Superior temporal gyrus (tissue), 1 donor: ENCODE results near the gene MPZL1.

Experiments used
- DNase-seq: peaks from one replicate; pipeline ENCODE4 v3.0.0-alpha.2; 2016; ENCODE audit errors: extremely low spot score

The MPZL1 gene

DNA sequence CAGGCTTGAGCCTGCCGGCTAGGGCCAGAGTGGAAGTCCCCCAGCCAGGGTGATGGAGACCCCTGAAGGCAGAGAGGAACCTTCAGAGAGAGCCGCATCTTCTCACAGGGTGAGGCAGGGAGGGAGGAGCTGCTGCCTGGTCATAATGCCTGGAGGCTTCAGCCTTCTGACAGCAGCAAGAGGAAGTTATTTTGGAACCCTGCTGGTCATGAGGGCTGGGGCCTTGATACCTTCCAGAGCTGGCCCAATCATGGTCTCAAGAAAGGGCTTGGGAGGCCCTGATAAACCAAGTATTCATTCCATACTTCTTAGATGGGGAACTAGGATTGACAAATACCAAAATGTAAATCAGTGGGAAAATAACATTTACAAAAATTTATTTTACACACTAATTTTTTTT is 26.6 kb upstream of the MPZL1 start:
- no peak for DNase-seq

DNA sequence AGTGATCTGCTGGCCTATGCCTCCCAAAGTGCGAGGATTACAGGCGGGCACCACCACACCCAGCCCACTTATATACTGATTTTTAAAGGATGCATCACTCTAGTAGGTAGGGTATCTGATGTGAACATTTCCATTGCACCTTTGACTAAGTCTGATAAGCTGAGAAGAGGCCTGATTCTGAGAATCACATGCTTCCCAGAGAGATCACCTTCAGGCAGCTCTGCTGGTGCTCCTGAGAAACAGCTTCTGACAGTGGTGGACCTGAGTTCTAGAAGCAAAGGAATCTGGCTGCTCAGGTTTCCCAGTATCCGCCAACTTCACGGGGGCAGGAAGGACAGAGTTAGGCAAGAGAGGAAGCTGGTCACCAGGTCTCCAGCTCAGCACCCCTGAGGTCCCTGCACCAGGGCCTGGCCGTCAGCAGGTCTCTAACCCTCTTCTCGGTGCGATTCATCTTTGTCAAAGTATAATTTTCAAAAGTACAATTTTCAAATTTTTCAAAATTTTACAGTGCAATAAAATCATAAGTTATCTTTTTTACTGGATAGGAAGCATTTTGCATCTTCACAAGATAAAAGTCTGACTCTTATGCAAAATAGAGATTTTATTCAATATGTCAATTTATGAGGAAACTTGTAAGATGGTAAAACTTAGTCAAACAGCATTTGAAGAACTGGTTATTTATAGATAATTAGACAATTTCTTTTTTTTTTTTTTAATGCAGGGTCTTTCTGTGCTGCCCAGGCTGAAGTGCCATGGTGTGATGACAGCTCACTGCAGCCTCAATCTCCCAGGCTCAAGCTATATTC is 25.8 kb upstream of the MPZL1 start:
- DNase-seq = no peak

DNA sequence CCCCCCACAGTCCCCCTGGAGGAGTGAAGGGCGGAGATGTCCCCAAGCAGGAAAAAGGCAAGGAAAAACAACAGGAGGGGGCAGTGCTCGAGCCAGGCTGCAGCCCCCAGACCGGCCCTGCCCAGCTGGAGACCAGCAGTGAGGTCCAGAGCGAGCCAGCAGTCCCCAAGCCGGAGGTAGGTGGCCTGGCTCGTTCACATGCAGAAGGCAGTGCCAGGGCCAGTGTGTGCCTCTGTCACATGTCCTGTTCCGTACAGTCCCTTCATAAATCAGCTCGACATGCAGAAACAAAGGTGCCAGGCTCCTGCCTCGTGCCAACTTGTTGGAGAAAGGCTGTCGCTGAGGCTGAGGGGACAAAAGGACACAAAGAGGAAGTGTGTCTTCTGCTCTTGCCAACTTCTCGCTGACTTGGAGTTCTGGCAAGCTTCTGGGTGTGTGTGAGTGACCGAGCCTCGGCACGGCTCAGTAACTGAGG is 24.1 kb upstream of the MPZL1 start:
- DNase-seq = no peak

DNA sequence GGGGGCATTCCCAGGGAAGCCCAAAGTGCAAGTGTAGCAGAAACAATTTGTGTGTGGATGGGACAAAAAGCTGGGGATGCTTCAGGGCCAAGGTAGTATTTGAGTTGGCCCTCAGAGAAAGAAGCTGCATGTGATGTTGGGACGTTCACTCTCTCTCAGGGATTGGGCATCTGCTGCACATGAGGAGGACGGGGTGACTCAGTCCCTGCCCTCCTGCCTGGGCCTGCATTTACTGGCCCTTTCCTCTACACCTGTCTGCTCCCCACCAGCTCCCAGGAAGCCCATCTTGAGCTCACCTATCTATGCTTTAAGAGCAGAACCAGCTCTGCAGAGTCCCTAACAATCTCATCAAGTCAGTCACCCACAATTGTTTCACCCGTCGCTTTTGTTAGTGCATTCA is 23.5 kb upstream of the MPZL1 start:
- no peak for DNase-seq

DNA sequence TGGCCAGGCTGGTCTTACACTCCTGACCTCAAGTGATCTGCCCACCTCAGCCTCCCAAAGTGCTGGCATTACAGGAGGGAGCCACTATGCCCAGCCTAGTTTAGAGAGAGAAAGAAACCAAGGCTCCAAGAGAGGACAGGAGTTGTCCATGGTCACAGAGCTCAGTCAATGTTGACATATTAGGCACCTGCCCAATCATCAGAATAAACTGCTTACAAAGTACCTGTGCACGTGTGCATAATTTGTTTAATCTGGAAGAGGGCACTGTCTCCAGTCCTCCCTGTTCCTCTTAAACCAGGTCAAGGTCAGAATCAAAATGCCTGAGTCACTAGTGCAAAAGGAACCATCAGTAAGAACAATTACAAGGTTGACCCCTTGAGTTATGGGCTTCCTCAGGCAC is 20.3 kb upstream of the MPZL1 start:
- DNase-seq = no peak

DNA sequence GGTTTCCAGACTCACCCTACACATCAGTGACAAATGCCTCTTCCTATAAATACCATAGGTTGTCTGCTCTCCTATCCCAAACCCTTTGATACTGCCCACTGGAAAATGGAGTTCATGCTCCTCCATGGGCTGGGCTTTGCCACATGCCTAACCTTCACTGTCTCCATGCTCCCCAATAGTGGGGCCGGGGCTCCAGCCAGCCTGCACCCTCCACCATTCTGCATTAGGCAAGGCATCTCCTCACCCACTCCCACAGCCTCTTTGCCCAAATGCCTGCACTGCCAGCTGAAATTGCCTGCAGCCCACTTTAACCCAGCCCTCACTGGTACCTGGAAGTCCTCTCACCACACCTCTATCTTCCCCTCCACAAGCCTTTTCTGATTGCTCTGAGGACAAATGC is 18.2 kb upstream of the MPZL1 start:
- DNase-seq = no peak

DNA sequence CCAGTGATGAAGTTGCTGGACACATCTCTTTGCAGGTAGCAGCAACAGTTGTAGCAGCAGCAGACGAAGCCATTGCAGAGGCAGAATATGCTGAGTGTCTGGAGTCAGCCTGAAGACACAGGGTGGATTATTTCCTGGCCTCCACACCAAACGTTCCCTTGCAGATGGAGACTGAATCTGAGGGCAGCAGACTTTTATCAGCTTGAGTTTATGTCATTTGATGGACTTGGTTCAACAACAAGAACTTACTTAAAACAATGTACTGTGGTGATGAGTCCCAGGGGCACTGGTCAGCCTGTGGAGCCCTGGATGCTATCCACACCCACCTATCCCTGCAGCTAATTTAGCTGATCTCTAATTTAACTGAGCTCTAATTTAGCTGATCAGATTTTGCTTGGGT is 17.1 kb upstream of the MPZL1 start:
- no peak for DNase-seq

DNA sequence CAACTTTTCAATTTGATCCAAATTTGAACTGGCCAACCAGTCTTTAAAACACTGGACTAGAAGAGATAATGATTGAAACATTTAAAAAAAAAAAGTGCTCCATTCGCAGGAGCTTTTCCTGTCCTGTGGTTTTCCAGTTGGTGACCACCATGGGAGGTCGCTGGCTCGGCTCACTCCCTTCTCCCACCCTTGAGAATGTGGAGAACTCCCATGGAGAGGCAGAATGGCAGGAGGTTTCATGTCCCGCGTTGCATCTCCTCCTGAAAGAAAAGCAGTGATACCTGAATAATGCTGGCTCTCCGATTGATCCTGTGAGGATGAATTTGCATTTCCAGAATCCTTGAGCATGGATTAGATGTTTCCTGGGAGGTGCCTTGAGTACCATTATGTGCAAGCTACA is 16.5 kb upstream of the MPZL1 start:
- DNase-seq = no peak

DNA sequence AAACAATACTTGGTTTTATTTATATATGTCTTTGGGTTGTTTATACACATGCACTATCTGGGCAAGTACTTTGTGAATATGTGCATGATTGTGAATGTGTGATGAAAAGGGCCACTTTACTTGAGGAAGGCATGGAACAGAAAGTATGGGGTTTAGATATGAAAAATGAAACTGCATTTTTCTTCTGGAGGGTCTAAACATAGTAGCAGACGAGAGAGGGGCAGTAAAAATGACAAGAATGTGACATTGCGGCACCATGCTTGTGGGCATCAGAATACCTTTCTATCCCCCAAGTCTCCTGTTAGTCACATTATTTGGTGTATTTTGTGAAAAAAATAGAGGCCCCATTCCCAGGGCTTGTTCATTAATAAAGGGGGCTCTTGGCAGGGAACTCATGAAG is 15.4 kb upstream of the MPZL1 start:
- no peak for DNase-seq

DNA sequence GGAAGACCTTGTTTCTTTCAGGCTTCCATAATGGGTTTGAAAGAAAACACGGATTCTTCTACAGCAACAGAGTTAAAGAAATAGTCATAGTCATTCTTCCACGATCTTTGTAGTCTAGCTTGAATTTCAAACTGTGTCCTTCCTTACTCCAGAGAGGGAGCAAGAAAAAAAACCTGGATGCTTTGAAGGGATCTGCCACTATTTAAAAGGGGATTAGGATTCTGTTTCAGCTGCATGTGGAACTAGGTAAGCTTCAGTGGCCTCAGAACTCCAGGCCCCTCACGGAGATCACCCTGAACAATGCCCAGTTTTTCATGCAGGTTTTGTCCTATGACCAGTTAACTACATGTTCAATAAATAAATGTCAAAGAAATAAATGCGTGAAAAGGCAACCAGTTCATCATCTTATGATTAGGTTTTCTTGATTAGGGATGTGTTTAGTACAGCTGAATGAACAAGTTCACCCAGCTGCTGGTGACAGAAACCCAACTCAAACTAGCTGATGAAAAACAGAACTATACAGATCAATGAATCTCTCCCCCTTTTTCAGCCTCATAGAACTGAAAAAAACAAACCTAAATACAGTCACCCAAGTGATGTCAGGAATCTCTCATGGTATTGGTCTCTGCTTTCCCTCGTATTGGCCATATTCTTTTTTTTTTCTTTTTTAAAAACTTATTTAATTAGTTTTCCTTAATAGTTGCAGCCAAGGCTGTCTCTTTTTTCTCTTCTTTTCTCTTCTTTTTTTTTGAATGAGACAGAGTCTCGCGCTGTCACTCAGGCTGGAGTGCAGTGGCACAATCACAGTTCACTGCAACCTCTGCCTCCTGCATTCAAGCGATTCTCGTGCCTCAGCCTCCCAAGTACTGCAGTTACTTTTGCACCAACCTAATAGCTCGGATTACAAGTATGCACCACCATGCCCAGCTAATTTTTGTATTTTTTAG is 14.6 kb upstream of the MPZL1 start:
- no peak for DNase-seq

DNA sequence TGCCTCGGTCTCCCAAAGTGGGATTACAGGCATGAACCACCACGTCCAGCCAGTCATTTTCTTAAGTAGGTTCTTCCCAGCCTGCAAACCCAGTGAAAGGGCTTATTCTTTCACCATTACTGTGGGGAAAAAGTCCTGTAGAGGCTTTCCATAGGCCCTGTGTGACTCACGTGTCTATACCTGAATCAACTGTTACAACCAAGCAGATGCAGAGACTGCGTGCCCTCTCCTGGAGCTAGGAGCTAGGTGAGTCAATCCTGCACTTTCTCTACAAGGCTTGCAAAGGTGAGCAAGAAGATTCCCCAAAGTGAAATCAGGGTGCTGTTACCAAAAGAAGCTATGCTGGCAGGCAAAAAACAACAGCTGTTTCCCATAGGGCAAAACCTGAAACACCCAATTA is 13.8 kb upstream of the MPZL1 start:
- no peak for DNase-seq

DNA sequence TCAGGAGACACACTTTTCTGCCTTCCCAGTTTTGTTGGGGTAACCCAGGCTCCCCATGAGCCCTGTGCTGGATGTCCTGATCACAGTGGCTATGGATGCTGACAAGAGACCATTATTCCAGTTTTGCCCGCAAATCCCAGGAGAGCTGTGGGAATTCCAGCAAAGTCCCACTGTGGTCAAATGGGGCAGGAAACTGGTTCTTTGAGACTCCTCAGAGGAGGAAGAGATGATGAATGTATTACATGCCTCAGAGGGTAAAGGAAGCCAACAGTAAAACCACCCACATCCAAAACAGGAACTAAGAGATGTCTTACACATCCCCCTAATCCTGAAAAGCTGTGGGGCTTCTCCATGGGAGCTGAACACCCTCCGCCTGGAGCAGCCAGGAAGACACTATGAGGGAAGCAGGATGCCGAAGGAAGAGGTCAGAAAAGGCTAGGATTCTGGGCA is 12.8 kb upstream of the MPZL1 start:
- DNase-seq = no peak

DNA sequence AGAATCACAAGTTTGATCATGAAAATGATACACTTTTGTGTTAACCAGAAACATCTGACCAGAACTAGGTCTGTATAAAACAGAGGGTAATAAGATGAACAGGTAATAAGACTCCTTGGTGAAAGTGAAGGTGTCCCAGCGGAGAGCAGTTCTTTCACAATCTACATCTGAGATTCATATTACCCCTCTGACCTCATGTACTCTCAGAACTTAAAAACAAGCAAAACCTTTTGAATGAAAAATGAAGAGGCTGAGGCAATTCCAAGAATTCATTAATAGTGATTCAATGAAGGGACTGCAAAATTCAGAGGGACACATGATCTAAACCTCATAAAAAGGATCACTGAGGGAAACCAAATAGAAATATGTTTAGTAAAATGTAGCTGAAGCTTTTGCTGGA is 10.9 kb upstream of the MPZL1 start:
- DNase-seq = no peak

DNA sequence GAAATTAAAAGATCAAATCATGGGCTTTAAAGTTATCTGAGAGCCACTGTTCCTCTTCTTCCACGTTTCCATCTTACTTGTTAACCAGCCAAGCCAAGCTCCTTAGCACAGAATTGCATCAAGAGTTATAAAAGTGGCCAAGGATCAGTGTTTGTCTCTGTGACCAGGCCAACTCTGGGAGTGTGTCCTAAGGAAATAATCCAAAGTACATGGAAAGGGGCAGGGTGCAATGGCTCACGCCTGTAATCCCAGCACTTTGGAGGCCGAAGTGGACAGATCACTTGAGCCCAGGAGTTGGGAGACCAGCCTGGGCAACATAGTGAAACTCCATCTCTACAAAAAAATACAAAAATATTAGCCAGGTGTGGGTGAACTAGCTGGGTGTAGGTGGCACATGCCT is 10.0 kb upstream of the MPZL1 start:
- DNase-seq = no peak

DNA sequence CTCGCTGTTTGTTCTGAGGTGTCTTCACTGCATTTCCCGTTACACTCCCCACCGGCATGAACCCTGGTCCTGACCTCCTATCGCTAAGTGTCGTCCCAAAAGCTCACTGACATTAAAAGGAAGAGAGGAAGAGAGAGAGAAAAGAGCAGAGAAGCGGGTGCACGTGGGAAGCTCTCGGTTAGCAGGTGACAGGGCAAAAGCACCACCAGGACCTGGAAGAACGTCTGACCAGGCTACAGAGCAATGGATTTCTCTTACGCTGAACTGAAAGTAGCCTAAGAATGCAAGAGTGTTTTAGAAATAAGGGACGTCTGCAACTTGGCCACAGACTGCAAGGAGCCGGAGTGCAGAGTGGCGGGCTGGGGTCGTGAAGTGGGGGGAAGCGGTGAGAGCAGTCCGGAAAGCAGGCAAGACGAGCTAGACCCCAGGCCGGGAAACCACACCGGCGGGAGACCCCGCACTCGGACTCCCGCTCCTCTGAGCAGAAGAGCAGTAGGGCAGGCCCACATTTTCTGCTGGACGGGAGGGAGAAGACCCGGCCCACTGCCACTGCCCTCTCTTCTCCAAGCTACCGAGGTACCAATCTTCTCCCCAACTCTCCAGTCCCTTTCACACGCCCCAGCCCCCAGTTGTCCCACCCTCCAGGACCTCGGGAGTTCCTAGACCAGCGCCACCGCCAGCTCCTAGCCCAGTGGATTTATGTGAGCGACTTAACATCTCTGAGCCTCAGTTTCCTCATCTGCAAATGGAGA is 8.3 kb upstream of the MPZL1 start:
- DNase-seq = no peak

DNA sequence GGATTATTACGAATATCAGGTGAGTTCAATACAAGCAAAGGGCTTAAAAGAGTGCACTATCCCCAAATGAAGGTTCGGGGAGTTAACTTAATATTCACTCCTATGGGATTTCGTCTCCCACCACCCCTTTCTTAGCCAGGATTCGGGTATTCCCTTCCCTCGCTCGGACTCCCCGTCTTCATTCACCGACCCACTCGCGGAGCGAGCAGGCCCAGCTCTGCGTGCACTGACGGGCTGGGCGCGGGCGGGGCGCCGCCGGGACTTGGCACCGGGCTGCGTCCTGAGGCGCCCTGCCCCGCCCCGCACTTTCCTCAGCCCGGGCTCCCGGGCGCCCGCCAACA is 7.7 kb upstream of the MPZL1 start:
- DNase-seq = peak; percentile 43

DNA sequence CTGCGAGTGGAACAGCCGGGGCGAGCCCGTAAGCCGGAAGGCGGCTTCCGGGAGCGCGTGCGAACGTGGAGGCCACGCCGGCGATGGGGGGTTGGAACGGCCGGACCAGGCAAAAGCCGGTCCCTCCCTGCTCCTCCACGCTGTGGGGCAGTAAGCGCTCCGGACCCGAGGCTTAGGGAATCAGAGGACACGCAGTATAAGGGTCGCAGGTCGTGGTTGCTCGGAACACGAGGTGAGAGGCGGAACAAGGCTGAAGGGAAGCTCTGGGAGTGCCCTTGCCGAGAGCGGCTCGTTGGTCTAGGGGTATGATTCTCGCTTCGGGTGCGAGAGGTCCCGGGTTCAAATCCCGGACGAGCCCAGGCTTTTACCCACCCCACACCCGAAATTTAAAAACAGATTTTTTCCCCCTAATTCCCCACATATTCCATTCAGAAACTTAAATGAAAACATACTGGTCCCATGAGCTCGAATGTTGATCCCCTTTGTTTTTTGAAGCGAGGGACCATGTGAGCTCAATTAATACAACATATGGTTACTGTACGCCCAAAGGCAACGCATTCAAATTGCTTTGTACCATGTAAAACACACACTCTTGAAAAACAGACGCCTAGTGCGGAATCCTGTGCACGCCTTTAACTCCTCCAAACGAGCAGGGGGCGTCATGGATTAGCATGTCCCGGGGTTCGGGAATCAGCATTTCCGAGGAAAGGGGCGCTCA is 7.2 kb upstream of the MPZL1 start:
- peak; percentile 95 for DNase-seq

DNA sequence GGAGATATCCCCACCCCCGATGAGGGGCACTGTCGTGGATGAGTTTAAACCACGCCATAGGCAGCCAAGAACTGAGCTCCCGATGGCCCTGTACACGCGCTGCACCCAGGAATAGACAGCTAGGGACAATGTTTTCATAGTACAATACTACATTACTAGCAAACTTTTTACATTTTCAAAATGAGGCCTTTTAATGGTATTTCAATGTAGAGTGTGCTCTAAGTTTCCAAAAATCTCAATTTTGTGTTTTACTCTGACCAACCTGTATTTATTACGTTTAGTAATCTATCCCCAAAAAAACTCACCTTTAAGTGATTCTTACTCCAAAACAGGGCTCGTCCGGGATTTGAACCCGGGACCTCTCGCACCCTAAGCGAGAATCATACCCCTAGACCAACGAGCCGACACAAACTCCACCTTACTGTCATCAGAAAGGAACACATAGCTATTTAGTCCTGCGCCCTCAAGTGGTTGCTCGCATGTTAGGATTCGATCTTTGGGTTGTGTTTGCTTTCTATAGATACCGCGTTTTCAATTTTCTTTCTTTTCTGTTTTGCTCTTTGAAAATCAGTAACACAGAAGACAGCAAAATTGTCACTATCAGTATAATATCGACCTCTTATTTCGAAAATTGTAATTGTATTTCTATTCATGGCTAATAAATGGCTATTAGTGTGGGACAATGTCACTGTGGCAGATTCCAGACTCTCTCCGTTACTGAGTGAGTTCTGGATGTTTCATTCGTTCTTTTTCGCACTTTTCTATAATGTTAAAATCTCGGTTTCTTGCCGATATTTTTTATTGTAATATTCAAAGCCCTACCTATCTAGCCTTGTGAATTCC is 6.4 kb upstream of the MPZL1 start:
- DNase-seq = peak; percentile 99

DNA sequence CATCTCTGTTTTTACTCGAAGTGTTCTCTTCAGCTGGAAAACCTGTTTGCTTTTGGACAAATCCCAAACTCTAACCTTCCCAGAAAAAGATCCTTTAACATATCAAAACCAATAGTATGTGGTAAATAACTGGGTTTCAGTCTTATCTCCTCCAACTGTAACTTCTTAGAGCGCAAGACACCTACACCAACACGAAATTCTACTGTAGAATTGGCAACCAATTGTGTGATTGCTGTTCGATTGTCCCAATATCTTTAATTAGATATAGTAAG is 5.8 kb upstream of the MPZL1 start:
- DNase-seq = peak; percentile 62

DNA sequence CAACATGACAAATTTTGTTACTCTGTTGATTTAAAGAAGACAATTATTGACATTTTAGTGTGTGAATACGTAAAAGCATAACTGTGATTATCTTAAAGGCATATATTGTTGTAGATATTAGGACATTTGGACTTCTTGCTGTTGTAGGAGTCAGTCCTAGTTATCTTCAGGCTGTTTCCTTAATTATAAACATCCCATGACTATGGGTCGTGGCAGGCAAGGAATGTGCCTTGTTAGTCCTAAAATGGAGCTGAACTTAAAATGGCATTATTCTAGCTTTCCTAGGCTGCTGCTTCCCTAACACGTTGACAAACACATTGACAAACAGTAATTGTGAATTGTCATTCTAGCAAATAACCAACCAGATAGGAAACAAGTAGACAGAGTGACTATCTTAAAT is 4.4 kb upstream of the MPZL1 start:
- DNase-seq = no peak
